Measurements from ENCODE around the gene MAEA. TPM values are rescaled to one million over a fixed set of nuclear protein-coding genes. Genes with fewer than 3 reads are reported as not detected.
A peak's percentile ranks its signal among the peaks of the same experiment; 100 is the strongest.
"Not testable (repeated sequence)": the region's sequence is repeated elsewhere in the genome, so short reads cannot be mapped to it uniquely, and the experiment has no call there.

The MAEA gene
- total RNA-seq, 1 donor from 2014 or later: 56.3 TPM

DNA sequence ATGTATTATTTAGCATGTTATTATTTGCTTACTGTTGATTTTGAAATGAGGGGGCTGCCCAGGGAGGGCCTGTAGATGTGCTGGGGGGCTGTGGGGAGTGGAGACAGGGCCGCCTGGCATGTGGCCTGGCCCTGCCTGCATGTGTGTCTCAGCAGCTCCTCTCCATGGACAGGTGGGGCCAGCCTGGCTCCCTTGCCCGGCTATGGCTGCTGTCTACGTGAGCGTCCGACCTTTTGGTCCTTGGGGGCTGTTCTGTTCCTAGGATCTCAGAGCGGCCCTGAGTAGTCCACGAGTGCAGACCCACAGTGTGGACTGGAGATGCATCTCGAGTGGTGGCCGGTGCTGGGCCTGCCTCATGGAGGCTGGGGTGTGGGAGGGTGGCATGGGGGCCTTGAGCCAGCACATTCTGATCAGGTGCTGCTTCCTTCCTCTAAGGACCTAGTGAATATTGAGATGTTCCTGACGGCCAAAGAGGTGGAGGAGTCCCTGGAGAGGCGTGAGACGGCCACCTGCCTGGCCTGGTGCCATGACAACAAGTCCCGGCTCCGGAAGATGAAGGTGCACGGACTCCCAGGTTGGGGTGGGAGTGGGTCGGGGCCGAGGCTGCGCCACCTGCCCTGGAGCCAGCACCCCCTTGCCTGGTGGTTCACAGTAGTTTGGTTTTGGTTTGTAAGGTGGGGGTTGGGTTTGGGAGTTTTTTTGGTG, 32.4 kb downstream of the MAEA start:
- no peak overlapping the region for H3K27ac Mint-ChIP-seq (ENCODE audit: unreplicated experiment)
- peaks cover 24% of the 10 kb centered on the region for H3K36me3 Mint-ChIP-seq (ENCODE audit: low read depth)
- no peaks in the 10 kb centered on the region for H3K4me1 Mint-ChIP-seq (ENCODE audit: low read depth)
- H3K9me3 Mint-ChIP-seq (ENCODE audit: low read depth): no peaks in the 10 kb centered on the region
- no peak overlapping the region for H3K4me3 Mint-ChIP-seq (ENCODE audit: unreplicated experiment)
- H3K27me3 Mint-ChIP-seq (ENCODE audit: low read depth): no peaks in the 10 kb centered on the region
- DNase-seq (ENCODE audit: low spot score): peak; percentile 68
- no peak for TF ChIP-seq CTCF (IDR thresholded peaks at IDR 0.05)

DNA sequence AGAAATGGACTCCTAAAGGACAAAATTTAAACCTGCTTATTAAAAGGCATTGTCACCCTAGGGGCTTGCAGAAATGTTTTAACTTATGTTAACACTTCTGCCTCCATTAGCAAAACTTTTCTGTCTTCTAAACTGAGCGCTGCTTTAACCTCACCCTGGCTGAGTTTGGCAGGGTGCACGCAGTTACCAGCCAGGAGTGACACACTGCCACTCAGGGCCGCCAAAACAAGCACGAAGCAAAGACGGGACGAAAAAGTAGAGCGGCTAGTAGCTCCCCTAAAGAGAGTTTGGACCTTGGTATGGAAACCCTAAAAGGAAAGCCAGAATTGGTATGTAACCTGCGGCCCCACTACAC, 33.6 kb downstream of the MAEA start:
- no peak overlapping the region for H3K27ac Mint-ChIP-seq (ENCODE audit: unreplicated experiment)
- no peaks in the 10 kb centered on the region for H3K27me3 Mint-ChIP-seq (ENCODE audit: low read depth)
- DNase-seq (ENCODE audit: low spot score): no peak
- H3K4me3 Mint-ChIP-seq (ENCODE audit: unreplicated experiment): no peak overlapping the region
- no peaks in the 10 kb centered on the region for H3K9me3 Mint-ChIP-seq (ENCODE audit: low read depth)
- H3K36me3 Mint-ChIP-seq (ENCODE audit: low read depth): peaks cover 19% of the 10 kb centered on the region
- H3K4me1 Mint-ChIP-seq (ENCODE audit: low read depth): no peaks in the 10 kb centered on the region
- no peak for TF ChIP-seq CTCF (IDR thresholded peaks at IDR 0.05)

- H3K9me3 Mint-ChIP-seq (ENCODE audit: low read depth): no peaks in the 10 kb centered on the region
- no peaks in the 10 kb centered on the region for H3K4me1 Mint-ChIP-seq (ENCODE audit: low read depth)
- H3K36me3 Mint-ChIP-seq (ENCODE audit: low read depth): peaks cover 18% of the 10 kb centered on the region
- no peak overlapping the region for H3K27ac Mint-ChIP-seq (ENCODE audit: unreplicated experiment)
- no peaks in the 10 kb centered on the region for H3K27me3 Mint-ChIP-seq (ENCODE audit: low read depth)
- TF ChIP-seq CTCF (IDR thresholded peaks at IDR 0.05): no peak
- peak; percentile 53 for DNase-seq (ENCODE audit: low spot score)
- no peak overlapping the region for H3K4me3 Mint-ChIP-seq (ENCODE audit: unreplicated experiment)
Observed at GRCh38 chr4:1323635-1324442, 34.1 kb downstream of the MAEA start.

DNA sequence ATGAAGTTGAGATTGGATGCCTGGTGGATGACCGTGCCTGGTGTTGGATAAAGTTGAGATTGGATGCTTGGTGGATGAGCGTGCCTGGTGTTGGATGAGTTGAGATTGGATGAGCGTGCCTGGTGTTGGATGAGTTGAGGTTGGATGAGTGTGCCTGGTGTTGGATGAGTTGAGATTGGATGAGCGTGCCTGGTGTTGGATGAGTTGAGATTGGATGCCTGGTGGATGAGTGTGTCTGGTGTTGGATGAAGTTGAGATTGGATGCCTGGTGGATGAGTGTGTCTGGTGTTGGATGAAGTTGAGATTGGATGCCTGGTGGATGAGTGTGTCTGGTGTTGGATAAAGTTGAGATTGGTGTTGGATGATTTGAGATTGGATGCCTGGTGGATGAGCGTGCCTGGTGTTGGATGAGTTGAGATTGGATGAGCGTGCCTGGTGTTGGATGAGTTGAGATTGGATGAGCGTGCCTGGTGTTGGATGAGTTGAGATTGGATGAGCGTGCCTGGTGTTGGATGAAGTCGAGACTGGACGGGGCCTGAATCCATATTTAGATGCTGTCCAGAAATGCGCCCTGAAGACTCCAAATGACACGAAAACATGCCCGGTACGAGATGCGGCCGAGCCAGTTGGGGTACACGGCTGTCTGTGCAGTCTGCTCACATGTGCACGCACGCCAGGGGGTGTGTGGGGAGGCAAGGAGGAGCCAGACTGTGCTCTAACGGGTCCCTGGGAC, 34.9 kb downstream of the MAEA start:
- not testable (repeated sequence) for H3K27ac Mint-ChIP-seq (ENCODE audit: unreplicated experiment); H3K9me3 Mint-ChIP-seq (ENCODE audit: low read depth); H3K4me3 Mint-ChIP-seq (ENCODE audit: unreplicated experiment); H3K4me1 Mint-ChIP-seq (ENCODE audit: low read depth); H3K27me3 Mint-ChIP-seq (ENCODE audit: low read depth)
- DNase-seq (ENCODE audit: low spot score): peak; percentile 75
- H3K36me3 Mint-ChIP-seq (ENCODE audit: low read depth): peaks cover 15% of the 10 kb centered on the region

DNA sequence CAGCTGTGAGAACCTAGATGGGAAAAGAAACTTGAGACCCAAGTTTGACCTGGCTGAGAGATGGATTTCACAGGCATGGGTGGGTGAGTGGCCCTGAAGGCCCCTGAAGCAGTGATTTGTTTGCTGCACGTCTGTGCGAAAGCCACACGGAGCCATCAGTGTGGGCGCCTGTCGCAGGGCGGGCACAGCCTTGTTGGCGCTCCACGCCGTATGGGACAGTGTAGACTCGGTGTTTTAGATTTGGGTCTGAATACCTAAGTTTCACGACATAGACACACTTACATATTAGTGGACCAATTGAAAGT, 35.4 kb downstream of the MAEA start:
- H3K4me3 Mint-ChIP-seq (ENCODE audit: unreplicated experiment): no peak overlapping the region
- H3K27ac Mint-ChIP-seq (ENCODE audit: unreplicated experiment): no peak overlapping the region
- H3K4me1 Mint-ChIP-seq (ENCODE audit: low read depth): no peaks in the 10 kb centered on the region
- no peaks in the 10 kb centered on the region for H3K9me3 Mint-ChIP-seq (ENCODE audit: low read depth)
- no peak for TF ChIP-seq CTCF (IDR thresholded peaks at IDR 0.05)
- no peaks in the 10 kb centered on the region for H3K27me3 Mint-ChIP-seq (ENCODE audit: low read depth)
- peak; percentile 44 for DNase-seq (ENCODE audit: low spot score)
- peaks cover 14% of the 10 kb centered on the region for H3K36me3 Mint-ChIP-seq (ENCODE audit: low read depth)

All from chondrocyte (in vitro differentiated cells).